Epithelial cell of proximal tubule (primary cell): ENCODE measurements around the gene FOXO6. TPM values are rescaled to one million over a fixed set of nuclear protein-coding genes. Genes with fewer than 3 reads are reported as not detected.

Experiments used
- DNase-seq: peaks from one replicate; pipeline ENCODE4 v3.0.0-alpha.2; 2011; ENCODE audit warnings: low read depth
- H3K4me3 ChIP-seq: 2 replicates; pipeline ENCODE4 v1.5.1; 2011; ENCODE audit warnings: low read depth, mild to moderate bottlenecking, low read length
- CTCF ChIP-seq: conservative IDR thresholded peaks from 2 replicates; pipeline ENCODE4 v1.5.1; 2012; ENCODE audit warnings: low read depth, mild to moderate bottlenecking, low read length
- total RNA-seq: library from RNA; depleted of rRNA; stranded (reverse); fragments of >200 nt; gene quantifications from 2 replicates; pipeline ENCODE4 v1.2.3, GENCODE V29; 2015

FOXO6 gene
- total RNA-seq, 1 donor from 2014 or later = 0.52 TPM

- peak; percentile 50 for TF ChIP-seq CTCF
- H3K4me3 ChIP-seq = no peak overlapping the region
- no peak for DNase-seq
Observed at GRCh38 chr1:41423511-41424191, 62.4 kb downstream of the FOXO6 start.

GRCh38 chr1:41424581-41425118 is 63.4 kb downstream of the FOXO6 start:
- H3K4me3 ChIP-seq = no peak overlapping the region
- DNase-seq = no peak
- TF ChIP-seq CTCF = no peak

- no peak for DNase-seq
- no peak for TF ChIP-seq CTCF
- H3K4me3 ChIP-seq = no peak overlapping the region
Observed at GRCh38 chr1:41425369-41425768, 64.1 kb downstream of the FOXO6 start.

GRCh38 chr1:41426201-41426890 is 65.1 kb downstream of the FOXO6 start:
- DNase-seq = no peak
- no peak overlapping the region for H3K4me3 ChIP-seq
- no peak for TF ChIP-seq CTCF

GRCh38 chr1:41427122-41427913 is 66.1 kb downstream of the FOXO6 start:
- DNase-seq = no peak
- TF ChIP-seq CTCF = no peak
- H3K4me3 ChIP-seq = no peak overlapping the region

GRCh38 chr1:41427916-41428737 is 66.9 kb downstream of the FOXO6 start:
- no peak for DNase-seq

More at GRCh38 chr1:41427916-41428737, 66.9 kb downstream of the FOXO6 start:
- no peak for TF ChIP-seq CTCF
- H3K4me3 ChIP-seq = no peak overlapping the region
